GM21723 (cell line): ENCODE measurements around the gene BAIAP2.
"Not testable (repeated sequence)": the region's sequence is repeated elsewhere in the genome, so short reads cannot be mapped to it uniquely, and the experiment has no call there.

Experiments used
- ATAC-seq: cut with Tn5 transposase; IDR thresholded peaks from one replicate; pipeline ENCODE4 v1.9.1; 2021; ENCODE audit warnings: mild to moderate bottlenecking, moderate library complexity; ENCODE audit not compliant: unreplicated experiment

Gene BAIAP2

GRCh38 chr17:81134064-81134781, 99.3 kb downstream of the BAIAP2 start:
- ATAC-seq: no peak

- ATAC-seq: no peak
These were observed 100.7 kb downstream of the BAIAP2 start for GRCh38 chr17:81135505-81136278.

GRCh38 chr17:81136366-81136765, 101.4 kb downstream of the BAIAP2 start:
- ATAC-seq: no peak

GRCh38 chr17:81137248-81137647, 102.3 kb downstream of the BAIAP2 start:
- no peak for ATAC-seq

GRCh38 chr17:81138083-81138482, 103.1 kb downstream of the BAIAP2 start:
- no peak for ATAC-seq

GRCh38 chr17:81138500-81138899, 103.5 kb downstream of the BAIAP2 start:
- no peak for ATAC-seq

- no peak for ATAC-seq
These were observed 104.5 kb downstream of the BAIAP2 start for GRCh38 chr17:81139428-81139827.

GRCh38 chr17:81140018-81140417, 105.1 kb downstream of the BAIAP2 start:
- ATAC-seq: no peak

GRCh38 chr17:81140695-81141094, 105.7 kb downstream of the BAIAP2 start:
- ATAC-seq: no peak

- no peak for ATAC-seq
These were observed 107.6 kb downstream of the BAIAP2 start for GRCh38 chr17:81142301-81143199.

GRCh38 chr17:81143200-81143527, 108.2 kb downstream of the BAIAP2 start:
- ATAC-seq: no peak

- no peak for ATAC-seq
These were observed 108.9 kb downstream of the BAIAP2 start for GRCh38 chr17:81143717-81144422.

GRCh38 chr17:81144423-81144781, 109.5 kb downstream of the BAIAP2 start:
- ATAC-seq: no peak

- ATAC-seq: not testable (repeated sequence)
These were observed 111.3 kb downstream of the BAIAP2 start for GRCh38 chr17:81146208-81146607.

- no peak for ATAC-seq
These were observed 112.8 kb downstream of the BAIAP2 start for GRCh38 chr17:81147701-81148100.

- ATAC-seq: no peak
These were observed 113.6 kb downstream of the BAIAP2 start for GRCh38 chr17:81148571-81148970.

- no peak for ATAC-seq
These were observed 114.1 kb downstream of the BAIAP2 start for GRCh38 chr17:81148986-81149533.

GRCh38 chr17:81150377-81151077, 115.6 kb downstream of the BAIAP2 start:
- no peak for ATAC-seq

GRCh38 chr17:81151278-81151677, 116.3 kb downstream of the BAIAP2 start:
- no peak for ATAC-seq

- ATAC-seq: no peak
These were observed 117.4 kb downstream of the BAIAP2 start for GRCh38 chr17:81152288-81152828.
